ENCODE results near the gene EWSR1.

EWSR1 gene

DNA sequence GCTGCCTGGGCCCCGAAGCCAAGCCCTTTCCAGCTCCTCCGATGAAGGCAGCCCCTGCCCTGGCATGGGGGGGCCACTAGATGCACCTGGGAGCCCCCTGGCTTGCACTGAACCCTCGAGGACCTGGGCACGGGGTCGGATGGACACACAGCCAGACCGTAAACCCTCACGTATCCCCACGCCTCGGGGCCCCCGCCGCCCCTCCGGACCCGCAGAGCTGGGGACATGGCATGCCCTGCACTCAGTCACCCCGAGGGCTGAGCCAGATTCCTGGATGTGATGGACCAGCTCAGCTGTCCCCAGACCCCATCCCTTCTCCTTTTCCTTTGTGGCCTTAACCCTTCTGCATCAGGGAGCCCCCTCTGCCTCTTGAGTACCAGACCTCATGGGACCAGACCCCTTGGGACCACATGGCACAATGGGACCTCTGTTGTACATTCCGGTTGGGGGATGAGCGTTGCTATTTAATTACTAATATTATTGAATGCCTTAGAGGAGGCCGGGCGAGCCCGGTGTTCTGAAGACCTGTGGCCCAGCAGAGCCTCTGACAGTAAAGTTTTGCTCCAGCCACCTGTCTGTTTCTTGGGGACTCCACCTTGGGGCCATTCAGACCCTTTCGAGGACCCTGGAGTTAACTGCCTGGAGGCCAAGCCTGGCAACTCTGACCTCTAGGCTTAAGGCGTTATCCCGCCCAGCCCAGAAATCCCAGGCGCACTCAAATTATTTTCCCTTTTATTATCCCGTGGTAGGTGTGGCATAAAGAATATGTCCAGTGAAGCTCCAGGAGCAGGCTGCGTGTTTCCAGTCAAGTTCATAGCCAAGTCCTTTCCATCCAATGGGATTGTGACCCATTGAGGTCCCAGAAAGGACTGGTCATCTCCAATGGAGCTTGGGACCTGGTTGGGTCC, 44.4 kb downstream of the EWSR1 start:
- H3K27ac ChIP-seq (ENCODE audit: low read depth, low read length): no peak overlapping the region
- no peak overlapping the region for H3K4me3 ChIP-seq (ENCODE audit: low read depth in 1 of 2, low read length in 2 of 2)
- H3K4me1 ChIP-seq (ENCODE audit: control insufficient read depth in 1 of 2, insufficient read depth in 2 of 2, low read length in 2 of 2): peaks cover 46 to 63% of the 10 kb centered on the region in 2 donors
- no peak overlapping the region for H3K9ac ChIP-seq (ENCODE audit: low read depth in 1 of 2, low read length in 2 of 2)
- no peaks in the 10 kb centered on the region for H3K36me3 ChIP-seq (ENCODE audit: control insufficient read depth in 1 of 2, insufficient read depth in 2 of 2, low read length in 2 of 2)
- H3K9me3 ChIP-seq (ENCODE audit: control insufficient read depth in 1 of 2, low read length in 2 of 2): no peaks in the 10 kb centered on the region
- peaks cover 10 to 17% of the 10 kb centered on the region in 2 donors for H3K27me3 ChIP-seq (ENCODE audit: control insufficient read depth in 1 of 2, insufficient read depth in 2 of 2, low read length in 2 of 2)

DNA sequence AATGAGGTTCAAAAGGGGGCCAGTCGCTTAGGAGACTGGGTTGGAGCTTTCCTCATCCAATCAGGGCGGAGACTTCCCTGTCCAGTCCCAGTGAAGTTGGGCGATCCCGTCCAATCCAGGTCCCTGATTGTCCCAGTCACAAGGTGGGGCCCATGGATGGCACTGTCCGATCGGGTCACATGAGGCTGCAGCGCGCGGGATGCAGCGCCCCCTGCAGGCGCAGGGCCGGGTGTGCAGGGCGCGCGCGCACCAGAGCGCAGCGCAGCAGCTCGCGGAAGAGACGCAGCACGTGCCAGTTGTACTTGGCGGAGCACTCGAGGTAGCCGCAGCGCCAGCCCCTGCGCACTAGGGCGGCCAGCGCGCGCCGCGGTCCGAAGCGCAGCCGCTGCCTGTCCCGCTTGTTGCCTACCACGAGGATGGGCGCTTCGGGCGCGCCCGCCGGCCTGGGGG, 45.1 kb downstream of the EWSR1 start:
- Histone ChIP-seq H3K36me3 (ENCODE audit: control insufficient read depth in 1 of 2, insufficient read depth in 2 of 2, low read length in 2 of 2) (no peaks in the 10 kb centered on the region), H3K9me3 (ENCODE audit: control insufficient read depth in 1 of 2, low read length in 2 of 2) (no peaks in the 10 kb centered on the region), H3K4me3 (ENCODE audit: low read depth in 1 of 2, low read length in 2 of 2) (no peak overlapping the region), H3K27me3 (ENCODE audit: control insufficient read depth in 1 of 2, insufficient read depth in 2 of 2, low read length in 2 of 2) (peaks cover 10 to 17% of the 10 kb centered on the region in 2 donors), H3K27ac (ENCODE audit: low read depth, low read length) (no peak overlapping the region), H3K4me1 (ENCODE audit: control insufficient read depth in 1 of 2, insufficient read depth in 2 of 2, low read length in 2 of 2) (peaks cover 40 to 57% of the 10 kb centered on the region in 2 donors), H3K9ac (ENCODE audit: low read depth in 1 of 2, low read length in 2 of 2) (no peak overlapping the region)

DNA sequence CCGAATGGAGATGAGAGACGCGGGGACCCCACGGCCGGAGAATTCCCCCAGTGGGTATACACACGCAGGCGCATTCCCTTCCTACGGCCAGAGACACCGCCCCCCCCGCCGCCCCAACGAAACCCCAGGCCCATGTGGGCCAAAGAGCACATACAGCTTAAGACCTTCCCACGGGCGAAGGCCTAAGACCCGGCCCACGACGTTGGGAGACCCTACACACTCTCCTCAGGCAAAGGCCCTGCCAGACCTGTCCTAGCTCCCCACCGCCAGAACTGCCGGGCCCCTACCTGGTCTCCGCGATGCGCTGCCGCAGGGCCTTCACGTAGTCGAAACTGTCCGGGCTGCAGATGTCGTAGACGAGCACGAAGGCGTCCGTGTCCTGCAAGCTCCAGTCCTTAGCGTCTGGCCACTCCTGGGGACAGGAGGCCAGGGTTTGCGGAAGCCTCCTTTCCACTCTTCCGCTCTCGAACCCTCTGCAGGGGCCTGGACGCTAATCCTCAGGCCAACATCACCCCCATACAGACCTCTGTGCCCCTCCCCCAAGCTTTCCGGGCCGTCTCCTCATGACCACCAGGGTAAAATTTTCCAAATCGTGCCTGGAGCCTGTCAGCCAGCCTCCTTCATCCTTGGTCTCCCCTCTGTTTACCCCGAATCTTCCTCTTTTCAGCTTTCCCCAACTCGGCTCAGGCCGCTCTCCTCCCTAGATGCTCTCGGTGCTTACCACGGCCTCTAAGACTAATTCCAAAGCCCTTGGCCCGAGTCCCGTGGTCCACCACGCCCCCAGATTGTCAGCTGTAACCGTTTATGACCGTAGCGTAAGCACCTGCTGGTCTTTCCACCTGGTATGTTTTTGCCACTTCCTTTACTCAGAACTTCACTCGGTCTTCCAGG, 45.8 kb downstream of the EWSR1 start:
- Histone ChIP-seq H3K4me1 (ENCODE audit: control insufficient read depth in 1 of 2, insufficient read depth in 2 of 2, low read length in 2 of 2) (peaks cover 34 to 50% of the 10 kb centered on the region in 2 donors), H3K9ac (ENCODE audit: low read depth in 1 of 2, low read length in 2 of 2) (no peak overlapping the region), H3K36me3 (ENCODE audit: control insufficient read depth in 1 of 2, insufficient read depth in 2 of 2, low read length in 2 of 2) (no peaks in the 10 kb centered on the region), H3K27ac (ENCODE audit: low read depth, low read length) (no peak overlapping the region), H3K27me3 (ENCODE audit: control insufficient read depth in 1 of 2, insufficient read depth in 2 of 2, low read length in 2 of 2) (peaks cover 10 to 17% of the 10 kb centered on the region in 2 donors), H3K4me3 (ENCODE audit: low read depth in 1 of 2, low read length in 2 of 2) (peak overlapping the region; percentile 32 to 35), H3K9me3 (ENCODE audit: control insufficient read depth in 1 of 2, low read length in 2 of 2) (no peaks in the 10 kb centered on the region)

DNA sequence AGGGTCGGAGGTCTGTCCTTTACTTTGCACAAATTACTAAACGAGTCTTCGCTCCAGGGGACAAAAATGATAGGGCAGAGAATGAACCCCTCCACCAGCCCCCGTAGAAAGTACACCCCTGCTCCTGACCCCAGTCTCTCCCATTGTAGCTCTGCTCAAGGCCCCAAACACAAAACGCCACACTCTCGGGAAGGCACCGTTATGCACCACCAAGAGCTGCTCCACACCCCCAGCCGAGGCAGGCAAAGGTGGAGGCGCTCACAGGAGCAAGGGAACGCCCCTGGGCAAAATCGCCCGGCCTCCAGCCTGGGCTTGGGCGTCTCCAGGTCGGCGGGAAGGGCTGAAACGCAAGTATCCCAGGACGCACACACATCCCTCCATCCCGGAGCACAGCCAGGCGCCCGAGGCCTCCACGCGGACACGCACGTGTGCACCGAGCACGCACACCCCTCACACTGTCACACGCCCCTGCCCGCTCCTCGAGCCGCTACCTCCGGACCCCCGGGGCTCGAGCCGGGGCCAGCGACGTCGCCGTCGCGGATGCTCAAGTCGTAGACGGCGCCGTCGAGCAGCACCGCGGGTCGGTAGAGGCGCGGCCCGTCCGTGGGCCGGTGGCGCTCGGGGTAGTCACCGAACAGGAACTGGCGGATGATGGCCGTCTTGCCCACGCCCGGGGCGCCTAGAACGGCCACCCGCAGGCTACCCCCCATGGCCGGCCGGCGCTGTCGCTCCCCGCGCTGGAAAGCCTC, 46.6 kb downstream of the EWSR1 start:
- Histone ChIP-seq H3K9me3 (ENCODE audit: control insufficient read depth in 1 of 2, low read length in 2 of 2) (no peaks in the 10 kb centered on the region), H3K36me3 (ENCODE audit: control insufficient read depth in 1 of 2, insufficient read depth in 2 of 2, low read length in 2 of 2) (no peaks in the 10 kb centered on the region), H3K4me3 (ENCODE audit: low read depth in 1 of 2, low read length in 2 of 2) (peak overlapping the region; percentile 22 to 35), H3K27ac (ENCODE audit: low read depth, low read length) (no peak overlapping the region), H3K27me3 (ENCODE audit: control insufficient read depth in 1 of 2, insufficient read depth in 2 of 2, low read length in 2 of 2) (peaks cover 10 to 17% of the 10 kb centered on the region in 2 donors), H3K4me1 (ENCODE audit: control insufficient read depth in 1 of 2, insufficient read depth in 2 of 2, low read length in 2 of 2) (peaks cover 25 to 41% of the 10 kb centered on the region in 2 donors), H3K9ac (ENCODE audit: low read depth in 1 of 2, low read length in 2 of 2) (no peak overlapping the region)

DNA sequence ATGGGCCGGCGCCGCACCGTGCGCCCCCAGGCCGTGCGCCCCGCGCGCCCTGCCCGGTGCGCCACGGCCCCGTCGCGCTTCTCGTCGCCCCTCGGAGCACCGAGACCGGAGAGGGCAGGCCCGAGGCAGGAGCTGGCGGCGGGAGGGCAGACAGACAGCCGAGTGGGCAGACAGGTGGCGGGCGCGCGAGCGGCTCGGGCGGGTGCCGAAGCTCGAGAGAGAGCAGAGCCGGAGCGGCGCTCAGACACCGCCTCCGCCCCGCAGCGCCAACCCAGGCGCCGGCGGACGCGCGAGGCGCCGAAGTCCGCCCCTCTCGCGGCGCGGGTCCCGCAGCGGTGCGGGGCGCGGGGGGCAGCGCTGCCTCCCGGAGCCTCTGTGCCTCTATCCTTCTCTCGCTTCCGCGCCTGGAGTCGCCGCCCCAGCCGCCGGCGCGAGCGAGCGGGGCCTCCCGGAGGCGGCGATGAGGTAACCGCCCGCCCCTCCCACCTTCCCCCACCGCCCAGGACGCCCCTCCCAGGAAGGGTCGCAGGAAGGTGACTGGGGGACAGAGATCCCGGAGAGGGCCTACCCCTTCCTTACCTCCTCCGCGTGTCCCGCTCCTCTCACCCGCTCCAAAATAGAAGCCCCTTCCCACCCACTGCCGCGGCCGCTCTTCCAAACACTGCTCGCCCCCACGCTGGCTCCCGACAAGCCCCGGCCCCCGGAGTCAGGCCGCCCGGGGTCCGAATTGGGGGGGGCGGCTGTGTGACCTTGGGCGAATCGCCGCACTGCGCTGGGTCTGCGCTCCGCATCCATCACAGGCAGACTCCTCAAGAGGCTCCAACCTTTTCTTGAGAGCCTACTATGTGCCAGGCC, 47.4 kb downstream of the EWSR1 start, which contains the start of gene RASL10A:
TSS of gene RASL10A (minus strand) at position 412 of the 855 bp plus-strand sequence. CDS start 451 bp downstream, outside the sequence.
- peaks cover 10 to 17% of the 10 kb centered on the region in 2 donors for H3K27me3 ChIP-seq (ENCODE audit: control insufficient read depth in 1 of 2, insufficient read depth in 2 of 2, low read length in 2 of 2)
- H3K4me3 ChIP-seq (ENCODE audit: low read depth in 1 of 2, low read length in 2 of 2): peak within 1 kb of the TSS; percentile 22 to 35
- H3K36me3 ChIP-seq (ENCODE audit: control insufficient read depth in 1 of 2, insufficient read depth in 2 of 2, low read length in 2 of 2): no peaks in the 10 kb centered on the region
- no peaks in the 10 kb centered on the region for H3K9me3 ChIP-seq (ENCODE audit: control insufficient read depth in 1 of 2, low read length in 2 of 2)
- peaks cover 20 to 35% of the 10 kb centered on the region in 2 donors for H3K4me1 ChIP-seq (ENCODE audit: control insufficient read depth in 1 of 2, insufficient read depth in 2 of 2, low read length in 2 of 2)
- H3K27ac ChIP-seq (ENCODE audit: low read depth, low read length): no peak within 1 kb of the TSS
- H3K9ac ChIP-seq (ENCODE audit: low read depth in 1 of 2, low read length in 2 of 2): no peak within 1 kb of the TSS

DNA sequence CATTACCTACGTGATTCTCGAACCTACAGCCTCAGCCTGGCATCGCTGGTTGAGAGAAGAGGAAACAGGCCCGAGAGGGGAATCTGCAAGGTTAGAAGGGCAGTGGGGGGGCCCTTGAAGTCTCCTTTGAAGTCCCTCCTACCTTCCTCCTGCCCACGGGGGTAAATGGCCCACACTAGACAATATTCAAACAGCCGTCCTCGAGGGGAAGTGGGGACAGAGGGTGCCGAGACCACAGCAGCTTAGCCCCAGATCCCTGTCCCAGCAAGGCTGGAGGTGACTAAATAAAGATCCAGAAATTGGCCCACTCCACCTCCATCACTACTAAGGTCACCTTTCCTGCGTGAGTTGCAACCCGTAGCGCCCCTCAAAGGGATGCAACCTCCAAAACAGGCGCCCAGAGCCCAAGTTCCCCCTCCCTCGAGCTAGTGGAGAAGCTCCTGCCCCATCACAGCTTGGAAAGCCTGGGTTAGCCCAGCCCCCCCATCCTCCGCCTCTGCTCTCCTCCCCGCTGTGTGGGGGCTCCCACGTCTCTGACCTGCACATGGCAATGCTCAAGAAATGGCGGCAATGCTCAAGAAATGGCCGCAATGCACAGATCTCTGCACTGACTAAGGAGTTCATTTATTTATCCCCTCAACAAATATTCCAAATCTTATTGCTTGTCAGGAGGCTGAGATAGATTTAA, 48.2 kb downstream of the EWSR1 start:
- peaks cover 15 to 28% of the 10 kb centered on the region in 2 donors for H3K4me1 ChIP-seq (ENCODE audit: control insufficient read depth in 1 of 2, insufficient read depth in 2 of 2, low read length in 2 of 2)
- no peak overlapping the region for H3K4me3 ChIP-seq (ENCODE audit: low read depth in 1 of 2, low read length in 2 of 2)
- no peak overlapping the region for H3K9ac ChIP-seq (ENCODE audit: low read depth in 1 of 2, low read length in 2 of 2)
- no peaks in the 10 kb centered on the region for H3K9me3 ChIP-seq (ENCODE audit: control insufficient read depth in 1 of 2, low read length in 2 of 2)
- H3K36me3 ChIP-seq (ENCODE audit: control insufficient read depth in 1 of 2, insufficient read depth in 2 of 2, low read length in 2 of 2): no peaks in the 10 kb centered on the region
- H3K27me3 ChIP-seq (ENCODE audit: control insufficient read depth in 1 of 2, insufficient read depth in 2 of 2, low read length in 2 of 2): peaks cover 10 to 17% of the 10 kb centered on the region in 2 donors
- H3K27ac ChIP-seq (ENCODE audit: low read depth, low read length): no peak overlapping the region

DNA sequence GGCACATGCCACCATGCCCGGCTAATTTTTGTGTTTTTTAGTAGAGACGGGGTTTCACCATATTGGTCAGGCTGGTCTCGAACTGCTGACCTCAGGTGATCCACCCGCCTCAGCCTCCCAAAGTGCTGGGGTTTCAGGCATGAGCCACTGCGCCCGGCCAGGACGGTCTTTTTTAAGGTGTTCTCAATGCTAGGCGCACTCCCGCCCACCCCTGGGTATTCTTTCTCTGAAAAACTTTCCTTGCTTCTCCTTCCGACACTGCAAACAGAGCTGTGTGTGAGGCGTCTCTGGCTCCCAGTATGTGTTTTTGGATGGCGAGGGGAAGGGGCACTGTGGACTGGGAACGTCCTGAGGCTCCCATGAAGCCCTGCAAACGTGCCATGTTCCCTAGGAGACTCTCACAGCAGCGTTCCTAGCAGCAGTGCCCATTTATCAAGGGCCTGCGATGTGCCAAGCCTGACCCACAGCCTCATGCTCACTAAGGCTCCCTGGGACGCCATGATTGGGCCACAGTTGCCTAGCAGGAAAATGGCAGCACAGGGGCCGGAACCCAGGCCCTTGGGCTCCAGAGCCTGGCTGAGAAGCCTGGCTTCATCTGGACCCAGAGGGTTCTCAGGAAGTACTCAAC, 49.9 kb downstream of the EWSR1 start:
- Histone ChIP-seq H3K36me3 (ENCODE audit: control insufficient read depth in 1 of 2, insufficient read depth in 2 of 2, low read length in 2 of 2) (no peaks in the 10 kb centered on the region), H3K9ac (ENCODE audit: low read depth in 1 of 2, low read length in 2 of 2) (no peak overlapping the region), H3K9me3 (ENCODE audit: control insufficient read depth in 1 of 2, low read length in 2 of 2) (no peaks in the 10 kb centered on the region), H3K4me1 (ENCODE audit: control insufficient read depth in 1 of 2, insufficient read depth in 2 of 2, low read length in 2 of 2) (peaks cover 15 to 19% of the 10 kb centered on the region in 2 donors), H3K4me3 (ENCODE audit: low read depth in 1 of 2, low read length in 2 of 2) (no peak overlapping the region), H3K27ac (ENCODE audit: low read depth, low read length) (no peak overlapping the region), H3K27me3 (ENCODE audit: control insufficient read depth in 1 of 2, insufficient read depth in 2 of 2, low read length in 2 of 2) (peaks cover 10 to 17% of the 10 kb centered on the region in 2 donors)

DNA sequence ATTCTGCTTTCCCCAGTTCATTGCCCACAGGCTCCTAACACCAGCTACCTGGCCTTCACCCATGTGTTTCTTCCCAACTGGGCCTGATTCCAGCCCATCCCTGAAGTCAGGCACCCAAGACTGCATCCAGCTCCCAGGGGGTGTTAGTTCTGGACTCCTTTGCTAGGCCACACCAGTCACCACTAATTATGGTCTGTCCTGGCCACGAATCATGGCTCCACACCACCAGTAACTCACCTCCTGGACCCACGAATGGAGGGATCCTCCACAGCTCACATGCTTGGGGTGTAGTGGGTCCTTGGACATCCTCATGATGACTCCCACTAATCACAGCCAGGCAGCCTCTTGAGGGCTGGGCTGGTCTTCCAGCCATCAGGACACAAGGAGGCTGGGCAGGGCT, 51.0 kb downstream of the EWSR1 start:
- no peak overlapping the region for H3K4me3 ChIP-seq (ENCODE audit: low read depth in 1 of 2, low read length in 2 of 2)
- H3K27me3 ChIP-seq (ENCODE audit: control insufficient read depth in 1 of 2, insufficient read depth in 2 of 2, low read length in 2 of 2): peaks cover 10 to 13% of the 10 kb centered on the region in 2 donors
- no peaks in the 10 kb centered on the region for H3K9me3 ChIP-seq (ENCODE audit: control insufficient read depth in 1 of 2, low read length in 2 of 2)
- no peak overlapping the region for H3K9ac ChIP-seq (ENCODE audit: low read depth in 1 of 2, low read length in 2 of 2)
- no peaks in the 10 kb centered on the region for H3K36me3 ChIP-seq (ENCODE audit: control insufficient read depth in 1 of 2, insufficient read depth in 2 of 2, low read length in 2 of 2)
- H3K27ac ChIP-seq (ENCODE audit: low read depth, low read length): no peak overlapping the region
- H3K4me1 ChIP-seq (ENCODE audit: control insufficient read depth in 1 of 2, insufficient read depth in 2 of 2, low read length in 2 of 2): peaks cover 8 to 9% of the 10 kb centered on the region in 2 donors

All from duodenal mucosa (tissue), 2 donors.